K562 (cell line): ENCODE results near the gene CLDN7. TPM values are rescaled to one million over a fixed set of nuclear protein-coding genes. Genes with fewer than 3 reads are reported as not detected.

Experiments
- CCNT2 ChIP-seq: IDR thresholded peaks from 2 replicates; pipeline ENCODE4 v1.6.1; 2011; ENCODE audit warnings: borderline replicate concordance, low read depth, mild to moderate bottlenecking, moderate library complexity, mixed read lengths, low read length; ENCODE audit not compliant: insufficient read length; ENCODE audit errors: extremely low read depth
- ELF2 ChIP-seq: fragments of 250-450 bp; sonication (Bioruptor Pico); IDR thresholded peaks from 2 replicates; pipeline ENCODE4 v1.5.0; 2021; ENCODE audit warnings: mild to moderate bottlenecking
- GATAD2A ChIP-seq: fragments of 450-650 bp; IDR thresholded peaks from 2 replicates; pipeline ENCODE4 v1.6.1; 2017
- HCFC1 ChIP-seq: IDR thresholded peaks from 2 replicates; pipeline ENCODE4 v1.6.1; 2012; ENCODE audit warnings: low read depth, low read length, improper control_type of control experiment
- L3MBTL2 ChIP-seq: fragments of 450-650 bp; IDR thresholded peaks from 2 replicates; pipeline ENCODE4 v1.6.1; 2016; ENCODE audit warnings: mild to moderate bottlenecking, moderate library complexity
- MEF2A ChIP-seq: IDR thresholded peaks from 2 replicates; pipeline ENCODE4 v1.6.1; 2011; ENCODE audit warnings: low read depth, mild to moderate bottlenecking, low read length, moderate library complexity; ENCODE audit not compliant: control insufficient read depth
- NCOA4 ChIP-seq: fragments of 450-650 bp; IDR thresholded peaks from 2 replicates; pipeline ENCODE4 v1.6.1; 2018; ENCODE audit warnings: mild to moderate bottlenecking; ENCODE audit not compliant: partially characterized antibody
- POLR2AphosphoS2 ChIP-seq: IDR thresholded peaks from 2 replicates; pipeline ENCODE4 v1.6.1; 2012; ENCODE audit warnings: low read length, improper control_type of control experiment
- RBM14 ChIP-seq: fragments of 200-400 bp; formaldehyde crosslinking; IDR thresholded peaks from 2 replicates; pipeline ENCODE4 v1.6.1; 2018; ENCODE audit warnings: low read depth, mild to moderate bottlenecking, low read length, moderate library complexity, borderline replicate concordance; ENCODE audit not compliant: insufficient read depth
- RREB1 ChIP-seq: fragments of 250-450 bp; sonication (Bioruptor Pico); IDR thresholded peaks from 2 replicates; pipeline ENCODE4 v1.4.0; 2020
- SP1 ChIP-seq: sonication (generic); formaldehyde crosslinking; IDR thresholded peaks from 2 replicates; pipeline ENCODE4 v1.8.1; 2022; ENCODE audit warnings: mild to moderate bottlenecking, missing genetic modification reagents
- SRSF7 ChIP-seq: fragments of 200-400 bp; formaldehyde crosslinking; optimal IDR thresholded peaks from 2 replicates; pipeline ENCODE3; 2017; ENCODE audit warnings: mild to moderate bottlenecking, low read depth, low read length
- THRAP3 ChIP-seq: fragments of 450-650 bp; IDR thresholded peaks from 2 replicates; pipeline ENCODE4 v1.6.1; 2016; ENCODE audit warnings: mild to moderate bottlenecking, inconsistent platforms, borderline replicate concordance
- ZFPM2 ChIP-seq: fragments of 250-450 bp; sonication (Bioruptor Pico); IDR thresholded peaks from 2 replicates; pipeline ENCODE4 v1.5.1; 2022; ENCODE audit warnings: mild to moderate bottlenecking
- ZZZ3 ChIP-seq: fragments of 450-650 bp; IDR thresholded peaks from 2 replicates; pipeline ENCODE4 v1.6.1; 2016; ENCODE audit warnings: antibody characterized with exemption, mild to moderate bottlenecking, moderate library complexity
- polyA plus RNA-seq, 8 experiments: library from polyadenylated mRNA; depleted of rRNA in 4 of 8; stranded (reverse) in 5 of 8; unstranded in 3 of 8; fragments of >200 nt; fragmentation: Nextera tagmentation in 2 of 8; fragmentation: Illumina TruSeq in 1 of 8; extraction: Ambion mirVana in 2 of 8; extraction: Trizol in 1 of 8; gene quantifications; 2 replicates each; pipeline versions ENCODE4 v1.2.1 to v1.2.3, GENCODE V29; 2011 to 2014; ENCODE audit warnings: inconsistent platforms in 1 of 8, missing spikeins in 1 of 8
- total RNA-seq, 7 experiments: library from RNA; depleted of rRNA in 6 of 7; stranded (reverse); fragments of >200 nt in 6 of 7; fragmentation: Illumina TruSeq in 2 of 7; extraction: Trizol in 2 of 7; gene quantifications; 2 replicates each; pipeline versions ENCODE4 v1.2.1 to v1.2.3, GENCODE V29; 2011 to 2021; ENCODE audit warnings: low replicate concordance in 1 of 7
- TF ChIP-seq, protein P1 (sequence below): fragments of 150-350 bp; IDR thresholded peaks from 2 replicates; pipeline ENCODE4 v1.6.1; 2014; ENCODE audit warnings: low read depth, mild to moderate bottlenecking, low read length, borderline replicate concordance
- TF ChIP-seq, protein P2 (sequence below): fragments of 450-650 bp; IDR thresholded peaks from 2 replicates; pipeline ENCODE4 v1.6.1; 2014; ENCODE audit warnings: low read depth, mild to moderate bottlenecking, moderate library complexity, borderline replicate concordance

The CLDN7 gene
- total and polyA plus RNA-seq, 9 of the 15 experiments (the other 6 are each of a cell fraction or from before 2014, with no cell fraction given), result 2.2 to 14.5 (median 7.6) TPM

DNA sequence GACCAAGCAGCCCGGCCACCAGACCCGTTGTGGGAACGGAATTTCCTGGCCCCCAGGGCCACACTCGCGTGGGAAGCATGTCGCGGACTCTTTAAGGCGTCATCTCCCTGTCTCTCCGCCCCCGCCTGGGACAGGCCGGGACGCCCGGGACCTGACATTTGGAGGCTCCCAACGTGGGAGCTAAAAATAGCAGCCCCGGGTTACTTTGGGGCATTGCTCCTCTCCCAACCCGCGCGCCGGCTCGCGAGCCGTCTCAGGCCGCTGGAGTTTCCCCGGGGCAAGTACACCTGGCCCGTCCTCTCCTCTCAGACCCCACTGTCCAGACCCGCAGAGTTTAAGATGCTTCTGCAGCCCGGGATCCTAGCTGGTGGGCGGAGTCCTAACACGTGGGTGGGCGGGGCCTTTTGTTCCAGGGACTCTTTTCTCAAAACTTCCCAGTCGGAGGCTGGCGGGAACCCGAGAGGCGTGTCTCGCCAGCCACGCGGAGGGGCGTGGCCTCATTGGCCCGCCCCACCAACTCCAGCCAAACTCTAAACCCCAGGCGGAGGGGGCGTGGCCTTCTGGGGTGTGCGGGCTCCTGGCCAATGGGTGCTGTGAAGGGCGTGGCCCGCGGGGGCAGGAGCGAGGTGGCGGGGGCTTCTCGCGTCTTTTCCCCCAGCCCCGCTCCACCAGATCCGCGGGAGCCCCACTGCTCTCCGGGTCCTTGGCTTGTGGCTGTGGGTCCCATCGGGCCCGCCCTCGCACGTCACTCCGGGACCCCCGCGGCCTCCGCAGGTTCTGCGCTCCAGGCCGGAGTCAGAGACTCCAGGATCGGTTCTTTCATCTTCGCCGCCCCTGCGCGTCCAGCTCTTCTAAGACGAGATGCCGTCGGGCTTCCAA, 19.0 kb upstream of the CLDN7 start, which contains the start of gene SLC2A4 (continued):
- TF ChIP-seq RREB1 (CRISPR knock-in tag), result no peak
- TF ChIP-seq L3MBTL2, result peak; percentile 38
- TF ChIP-seq SRSF7, result no peak
- 0 out of 2 replicates have a peak, but pooled peaks have one; percentile 57 for TF ChIP-seq ZFPM2 (CRISPR knock-in tag)
- TF ChIP-seq MEF2A, result peak; percentile 74
- TF ChIP-seq GATAD2A, result no peak
- TF ChIP-seq NCOA4, result no peak
- TF ChIP-seq CCNT2, result peak; percentile 30
- TF ChIP-seq SP1 (CRISPR knock-in tag), result peak; percentile 58; the same call in 1 of the 2 replicates
- no peak for TF ChIP-seq THRAP3
- TF ChIP-seq HCFC1, result no peak
- TF ChIP-seq, protein P1, sequence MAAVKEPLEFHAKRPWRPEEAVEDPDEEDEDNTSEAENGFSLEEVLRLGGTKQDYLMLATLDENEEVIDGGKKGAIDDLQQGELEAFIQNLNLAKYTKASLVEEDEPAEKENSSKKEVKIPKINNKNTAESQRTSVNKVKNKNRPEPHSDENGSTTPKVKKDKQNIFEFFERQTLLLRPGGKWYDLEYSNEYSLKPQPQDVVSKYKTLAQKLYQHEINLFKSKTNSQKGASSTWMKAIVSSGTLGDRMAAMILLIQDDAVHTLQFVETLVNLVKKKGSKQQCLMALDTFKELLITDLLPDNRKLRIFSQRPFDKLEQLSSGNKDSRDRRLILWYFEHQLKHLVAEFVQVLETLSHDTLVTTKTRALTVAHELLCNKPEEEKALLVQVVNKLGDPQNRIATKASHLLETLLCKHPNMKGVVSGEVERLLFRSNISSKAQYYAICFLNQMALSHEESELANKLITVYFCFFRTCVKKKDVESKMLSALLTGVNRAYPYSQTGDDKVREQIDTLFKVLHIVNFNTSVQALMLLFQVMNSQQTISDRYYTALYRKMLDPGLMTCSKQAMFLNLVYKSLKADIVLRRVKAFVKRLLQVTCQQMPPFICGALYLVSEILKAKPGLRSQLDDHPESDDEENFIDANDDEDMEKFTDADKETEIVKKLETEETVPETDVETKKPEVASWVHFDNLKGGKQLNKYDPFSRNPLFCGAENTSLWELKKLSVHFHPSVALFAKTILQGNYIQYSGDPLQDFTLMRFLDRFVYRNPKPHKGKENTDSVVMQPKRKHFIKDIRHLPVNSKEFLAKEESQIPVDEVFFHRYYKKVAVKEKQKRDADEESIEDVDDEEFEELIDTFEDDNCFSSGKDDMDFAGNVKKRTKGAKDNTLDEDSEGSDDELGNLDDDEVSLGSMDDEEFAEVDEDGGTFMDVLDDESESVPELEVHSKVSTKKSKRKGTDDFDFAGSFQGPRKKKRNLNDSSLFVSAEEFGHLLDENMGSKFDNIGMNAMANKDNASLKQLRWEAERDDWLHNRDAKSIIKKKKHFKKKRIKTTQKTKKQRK, result no peak
- TF ChIP-seq ELF2 (CRISPR knock-in tag), result no peak
- TF ChIP-seq RBM14, result no peak
- TF ChIP-seq POLR2AphosphoS2, result no peak
- TF ChIP-seq, protein P2, sequence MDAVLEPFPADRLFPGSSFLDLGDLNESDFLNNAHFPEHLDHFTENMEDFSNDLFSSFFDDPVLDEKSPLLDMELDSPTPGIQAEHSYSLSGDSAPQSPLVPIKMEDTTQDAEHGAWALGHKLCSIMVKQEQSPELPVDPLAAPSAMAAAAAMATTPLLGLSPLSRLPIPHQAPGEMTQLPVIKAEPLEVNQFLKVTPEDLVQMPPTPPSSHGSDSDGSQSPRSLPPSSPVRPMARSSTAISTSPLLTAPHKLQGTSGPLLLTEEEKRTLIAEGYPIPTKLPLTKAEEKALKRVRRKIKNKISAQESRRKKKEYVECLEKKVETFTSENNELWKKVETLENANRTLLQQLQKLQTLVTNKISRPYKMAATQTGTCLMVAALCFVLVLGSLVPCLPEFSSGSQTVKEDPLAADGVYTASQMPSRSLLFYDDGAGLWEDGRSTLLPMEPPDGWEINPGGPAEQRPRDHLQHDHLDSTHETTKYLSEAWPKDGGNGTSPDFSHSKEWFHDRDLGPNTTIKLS, result no peak
- no peak for TF ChIP-seq ZZZ3
